B cell (primary cell): ENCODE data around the gene HSP90B1. TPM values are rescaled to one million over a fixed set of nuclear protein-coding genes. Genes with fewer than 3 reads are reported as not detected.

ENCODE experiments used
- ATAC-seq: fragments of 200-7000 bp; cut with Tn5 transposase; one replicate; pipeline ENCODE4 v1.10.0; 2021; ENCODE audit warnings: low read depth, mild to moderate bottlenecking, moderate number of reproducible peaks, moderate library complexity
- CTCF ChIA-PET: fragments of 350-600 bp; sonication (Branson Sonifier 250); formaldehyde crosslinking; loops from one replicate; lab custom pipeline; 2021; ENCODE audit warnings: antibody characterized with exemption, inconsistent platforms; lab: Charles Lee
- POLR2A ChIA-PET: fragments of 350-600 bp; sonication (Branson Sonifier 250); formaldehyde crosslinking; loops from one replicate; lab custom pipeline; 2021; ENCODE audit warnings: antibody characterized with exemption; lab: Charles Lee
- DNase-seq: peaks from one replicate; pipeline ENCODE4 v3.0.0; 2013
- H2AFZ ChIP-seq: 2 replicates; pipeline ENCODE4 v1.6.1; 2012; ENCODE audit warnings: mild to moderate bottlenecking, low read depth, low read length; ENCODE audit not compliant: insufficient read depth, poor library complexity, severe bottlenecking
- H3K27ac ChIP-seq, 2 donors: 1 replicate in 1 of 2; 2 replicates in 1 of 2; pipeline ENCODE4 v1.5.1; 2012 to 2013; ENCODE audit warnings: low read length in 2 of 2, mild to moderate bottlenecking in 2 of 2, moderate library complexity in 1 of 2
- H3K27me3 ChIP-seq, 4 experiments: fragments of 200-600 bp in 1 of 4; sonication (generic) in 1 of 4; replicated peaks in 1 of 4; 1 replicate in 2 of 4; 2 replicates in 2 of 4; pipeline versions ENCODE4 v1.6.1 to v1.7.0; 2013 to 2016; ENCODE audit warnings: low read length in 3 of 4, mild to moderate bottlenecking in 2 of 4, mixed read lengths in 1 of 4, moderate library complexity in 1 of 4; ENCODE audit not compliant: insufficient read depth in 4 of 4, control insufficient read depth in 3 of 4; ENCODE audit errors: control extremely low read depth in 1 of 4
- H3K36me3 ChIP-seq, 2 experiments: replicated peaks in 1 of 2; 1 replicate in 1 of 2; 2 replicates in 1 of 2; pipeline versions ENCODE4 v1.6.1 to v1.7.1; 2013; ENCODE audit warnings: low read length in 1 of 2; ENCODE audit not compliant: insufficient read depth in 2 of 2, control insufficient read depth in 1 of 2; ENCODE audit errors: control extremely low read depth in 1 of 2, extremely low read depth in 1 of 2
- H3K4me1 ChIP-seq, 2 donors: fragments of 200-600 bp in 1 of 2; sonication (generic) in 1 of 2; 1 replicate in 1 of 2; 2 replicates in 1 of 2; pipeline versions ENCODE4 v1.5.1 to v1.6.1; 2013 to 2017; ENCODE audit warnings: low read length in 2 of 2; ENCODE audit not compliant: control insufficient read depth in 2 of 2, insufficient read depth in 2 of 2
- H3K4me2 ChIP-seq: replicated peaks from 2 replicates; pipeline ENCODE3; 2012; ENCODE audit warnings: mild to moderate bottlenecking, low read depth, low read length; ENCODE audit not compliant: poor library complexity, severe bottlenecking
- H3K4me3 ChIP-seq, 5 experiments: fragments of 200-600 bp in 1 of 5; sonication (generic) in 1 of 5; 1 replicate in 3 of 5; 2 replicates in 2 of 5; pipeline versions ENCODE4 v1.5.1 to v1.7.0; 2011 to 2016; ENCODE audit warnings: low read length in 4 of 5, mild to moderate bottlenecking in 4 of 5, low read depth in 2 of 5, control low read depth in 1 of 5, moderate library complexity in 1 of 5; ENCODE audit not compliant: insufficient read depth in 1 of 5; ENCODE audit errors: control extremely low read depth in 1 of 5, extremely low read depth in 1 of 5
- H3K79me2 ChIP-seq: fragments of 200-600 bp; sonication (generic); one replicate; pipeline ENCODE4 v1.6.0; 2016; ENCODE audit warnings: low read length; ENCODE audit not compliant: control insufficient read depth, insufficient read depth
- H3K9ac ChIP-seq: fragments of 200-600 bp; sonication (generic); 2 replicates; pipeline ENCODE4 v1.6.1; 2017; ENCODE audit warnings: mild to moderate bottlenecking, low read length, moderate library complexity
- H3K9me3 ChIP-seq, 3 donors: one replicate each; pipeline versions ENCODE4 v1.6.1 to v1.7.1; 2013; ENCODE audit warnings: low read length in 2 of 3; ENCODE audit not compliant: control insufficient read depth in 2 of 3, insufficient read depth in 1 of 3; ENCODE audit errors: control extremely low read depth in 1 of 3
- H4K20me1 ChIP-seq: 2 replicates; pipeline ENCODE4 v1.6.0; 2012; ENCODE audit warnings: mild to moderate bottlenecking, low read length; ENCODE audit not compliant: insufficient read depth, control insufficient read depth, poor library complexity, severe bottlenecking
- H3K27ac Mint-ChIP-seq: one replicate; pipeline ENCODE4 v1.8.0; 2021; ENCODE audit warnings: mixed read lengths
- H3K27me3 Mint-ChIP-seq: one replicate; pipeline ENCODE4 v1.8.0; 2021; ENCODE audit warnings: mixed read lengths
- H3K4me1 Mint-ChIP-seq: one replicate; pipeline ENCODE4 v1.8.0; 2021; ENCODE audit warnings: mixed read lengths
- H3K4me3 Mint-ChIP-seq: one replicate; pipeline ENCODE4 v1.8.0; 2021; ENCODE audit warnings: mixed read lengths
- H3K9me3 Mint-ChIP-seq: one replicate; pipeline ENCODE4 v1.8.0; 2022; ENCODE audit warnings: mixed read lengths; ENCODE audit not compliant: insufficient read depth
- EZH2 ChIP-seq: IDR thresholded peaks from 2 replicates; pipeline ENCODE4 v1.6.1; 2012; ENCODE audit warnings: borderline replicate concordance, low read depth, mild to moderate bottlenecking, moderate library complexity, low read length; ENCODE audit not compliant: insufficient read depth, poor library complexity, severe bottlenecking
- WGBS: methylation state at CpG from one replicate; pipeline ENCODE4 v1.1.5; 2013; ENCODE audit warnings: missing lambda C conversion rate; ENCODE audit not compliant: insufficient coverage; 5-methylcytosine and 5-hydroxymethylcytosine counted together
- intact Hi-C: fragments of 100-400 bp; cut with micrococcal nuclease; formaldehyde crosslinking; loops from one replicate; pipeline ENCODE4 v1.10.0; 2022
- polyA plus RNA-seq: library from polyadenylated mRNA; depleted of rRNA; stranded (reverse); fragments of >200 nt; gene quantifications from 2 replicates; pipeline ENCODE4 v1.2.3, GENCODE V29; 2012
- total RNA-seq, 2 donors: library from RNA; stranded (reverse); fragments of 120-200 nt in 1 of 2; gene quantifications; 1 replicate in 1 of 2; 2 replicates in 1 of 2; pipeline versions ENCODE4 v1.2.3 to v1.2.4, GENCODE V29; 2013 to 2022
- TF ChIP-seq, protein P1 (sequence below): fragments of 200-600 bp; IDR thresholded peaks from one replicate; pipeline ENCODE4 v1.8.0; 2022; ENCODE audit warnings: antibody characterized with exemption, mild to moderate bottlenecking

The HSP90B1 gene
- total and polyA plus RNA-seq, 2 donors (not counting 1 experiment from before 2014, with no cell fraction given): 94.5 to 203 TPM

- no peak overlapping the region for H3K9ac ChIP-seq
- DNase-seq: no peak
- no peak overlapping the region for H2AFZ ChIP-seq
- H3K4me3 Mint-ChIP-seq: no peak overlapping the region
- TF ChIP-seq, protein P1, sequence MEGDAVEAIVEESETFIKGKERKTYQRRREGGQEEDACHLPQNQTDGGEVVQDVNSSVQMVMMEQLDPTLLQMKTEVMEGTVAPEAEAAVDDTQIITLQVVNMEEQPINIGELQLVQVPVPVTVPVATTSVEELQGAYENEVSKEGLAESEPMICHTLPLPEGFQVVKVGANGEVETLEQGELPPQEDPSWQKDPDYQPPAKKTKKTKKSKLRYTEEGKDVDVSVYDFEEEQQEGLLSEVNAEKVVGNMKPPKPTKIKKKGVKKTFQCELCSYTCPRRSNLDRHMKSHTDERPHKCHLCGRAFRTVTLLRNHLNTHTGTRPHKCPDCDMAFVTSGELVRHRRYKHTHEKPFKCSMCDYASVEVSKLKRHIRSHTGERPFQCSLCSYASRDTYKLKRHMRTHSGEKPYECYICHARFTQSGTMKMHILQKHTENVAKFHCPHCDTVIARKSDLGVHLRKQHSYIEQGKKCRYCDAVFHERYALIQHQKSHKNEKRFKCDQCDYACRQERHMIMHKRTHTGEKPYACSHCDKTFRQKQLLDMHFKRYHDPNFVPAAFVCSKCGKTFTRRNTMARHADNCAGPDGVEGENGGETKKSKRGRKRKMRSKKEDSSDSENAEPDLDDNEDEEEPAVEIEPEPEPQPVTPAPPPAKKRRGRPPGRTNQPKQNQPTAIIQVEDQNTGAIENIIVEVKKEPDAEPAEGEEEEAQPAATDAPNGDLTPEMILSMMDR: no peak
- no peak for TF ChIP-seq EZH2
- H3K27ac ChIP-seq: no peak overlapping the region
- H3K4me3 ChIP-seq: no peak overlapping the region
- no peaks in the 10 kb centered on the region for H3K4me1 ChIP-seq
- peaks cover 0 to 4% (median 3%) of the 10 kb centered on the region in 3 donors for H3K9me3 ChIP-seq
- intact Hi-C loops: no loop called here
- H3K79me2 ChIP-seq: no peaks in the 10 kb centered on the region
- H3K27ac Mint-ChIP-seq: no peak overlapping the region
- no peaks in the 10 kb centered on the region for H3K9me3 Mint-ChIP-seq
- H3K4me1 Mint-ChIP-seq: peaks cover 2% of the 10 kb centered on the region
- 100% methylated on average over 1 of the region's 2 CpGs for WGBS
- no peaks in the 10 kb centered on the region for H3K36me3 ChIP-seq
- H3K27me3 ChIP-seq: no peaks in the 10 kb centered on the region
- no peaks in the 10 kb centered on the region for H4K20me1 ChIP-seq
- CTCF ChIA-PET: no interaction called here
- no peak overlapping the region for H3K4me2 ChIP-seq
- no peak for ATAC-seq
- POLR2A ChIA-PET: no interaction called here
- peaks cover 5% of the 10 kb centered on the region for H3K27me3 Mint-ChIP-seq
These were observed 21.3 kb upstream of the HSP90B1 start for GRCh38 chr12:103908877-103909276.

GRCh38 chr12:103909811-103910210 is 20.4 kb upstream of the HSP90B1 start:
- intact Hi-C loops: no loop called here
- no peaks in the 10 kb centered on the region for H4K20me1 ChIP-seq
- POLR2A ChIA-PET: no interaction called here

More at GRCh38 chr12:103909811-103910210, 20.4 kb upstream of the HSP90B1 start:
- H3K4me3 Mint-ChIP-seq: no peak overlapping the region
- H3K4me1 Mint-ChIP-seq: peaks cover 2% of the 10 kb centered on the region
- no peak overlapping the region for H3K27ac Mint-ChIP-seq
- ATAC-seq: no peak
- Histone ChIP-seq H3K4me1 (no peaks in the 10 kb centered on the region), H3K79me2 (no peaks in the 10 kb centered on the region), H3K4me3 (no peak overlapping the region), H3K4me2 (no peak overlapping the region), H3K9me3 (peaks cover 0 to 4% (median 3%) of the 10 kb centered on the region in 3 donors), H2AFZ (no peak overlapping the region), H3K9ac (no peak overlapping the region), H3K27me3 (no peaks in the 10 kb centered on the region), H3K36me3 (no peaks in the 10 kb centered on the region), H3K27ac (no peak overlapping the region)
- no peaks in the 10 kb centered on the region for H3K9me3 Mint-ChIP-seq
- TF ChIP-seq, protein P1: no peak
- TF ChIP-seq EZH2: no peak
- DNase-seq: no peak
- CTCF ChIA-PET: interaction anchor here (1.1 kb wide), 1 partner anchor 200 kb away, joined by 4 read pairs; no protein-coding TSS in a partner anchor
- WGBS: 100% methylated on average over 1 of the region's 1 CpG
- peaks cover 5% of the 10 kb centered on the region for H3K27me3 Mint-ChIP-seq
